Activated CD8-positive, alpha-beta memory T cell treated with anti-CD3 and anti-CD28 coated beads, Interleukin-2, amount 50 U/mL, for 24 hours (primary cell): Measurements from ENCODE around the gene TMEM147.

Source experiments
- DNase-seq: peaks from one replicate; pipeline ENCODE4 v3.0.0-alpha.2; 2020; ENCODE audit errors: extremely low read depth

The TMEM147 gene

GRCh38 chr19:35545001-35545854 lies at the start of gene TMEM147:
TSS of gene TMEM147 (plus strand) at chr19:35545626. CDS start at chr19:35545740, 114 bp downstream.
- DNase-seq = peak; percentile 49

DNA sequence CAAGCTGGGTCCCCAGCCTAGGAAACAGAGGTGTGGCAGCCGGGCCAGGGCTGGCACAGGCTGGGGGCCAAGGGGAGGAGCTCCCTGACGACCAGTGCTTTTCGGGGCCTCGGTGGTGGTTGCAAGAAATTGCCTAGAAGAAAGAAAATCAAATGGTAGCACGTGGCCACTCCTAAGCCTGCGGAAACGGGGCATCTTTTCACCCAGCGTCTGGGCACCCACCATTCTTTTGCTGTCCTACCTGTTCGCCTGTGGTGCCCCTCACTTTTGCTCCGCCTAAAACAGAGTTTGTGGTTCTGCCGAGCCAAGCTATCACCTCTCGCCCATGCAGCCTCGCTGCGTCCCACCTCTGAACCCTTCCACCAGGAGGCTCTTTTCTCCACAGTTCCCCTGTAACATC lies 48.0 kb upstream of the TMEM147 start:
- DNase-seq = no peak

- DNase-seq = no peak
Measured at GRCh38 chr19:35498220-35498619, 47.2 kb upstream of the TMEM147 start.

- DNase-seq = no peak
Measured at GRCh38 chr19:35498984-35499527, 46.4 kb upstream of the TMEM147 start.

DNA sequence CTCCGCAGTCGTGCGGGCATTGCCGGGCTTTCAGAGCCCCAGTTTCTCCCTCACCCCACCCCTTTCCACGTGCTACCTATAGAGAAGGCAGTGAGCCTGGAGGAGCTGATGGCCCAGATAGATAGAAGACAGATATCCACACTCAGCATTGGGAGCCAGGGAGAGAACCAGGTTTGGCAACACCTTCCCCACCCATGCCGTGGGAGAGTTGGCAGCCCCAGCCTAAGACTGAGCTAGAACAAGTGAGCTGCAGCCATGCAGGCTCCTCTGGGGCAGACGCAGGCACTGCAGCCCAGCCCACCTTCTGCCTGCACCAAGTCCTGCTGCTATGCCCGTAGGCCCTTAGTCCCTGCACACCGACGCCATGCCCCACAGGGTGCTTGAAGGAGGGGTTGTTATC lies 44.8 kb upstream of the TMEM147 start:
- no peak for DNase-seq

GRCh38 chr19:35501684-35502083 lies 43.7 kb upstream of the TMEM147 start:
- DNase-seq = no peak

DNA sequence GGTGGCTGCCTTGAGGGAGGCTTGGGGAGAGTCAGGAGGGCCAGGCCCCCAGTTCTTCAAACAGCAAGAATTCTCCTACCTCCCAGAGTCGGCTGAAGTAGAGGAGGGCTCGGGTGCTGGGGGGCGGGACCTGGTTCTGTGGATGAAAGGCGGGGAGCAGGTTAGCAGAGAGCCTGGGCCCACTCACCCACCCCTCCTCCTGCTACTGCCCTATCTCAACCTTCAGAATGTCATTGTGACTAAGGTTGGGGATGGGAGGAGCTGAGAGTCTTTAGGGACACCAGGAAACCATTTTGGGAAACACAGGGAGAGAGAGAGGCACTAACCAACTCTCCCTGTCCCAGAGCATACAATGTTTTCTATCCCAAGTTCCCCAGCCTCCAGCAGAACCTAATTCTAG lies 42.7 kb upstream of the TMEM147 start:
- no peak for DNase-seq

GRCh38 chr19:35506011-35506410 lies 39.4 kb upstream of the TMEM147 start:
- no peak for DNase-seq

DNA sequence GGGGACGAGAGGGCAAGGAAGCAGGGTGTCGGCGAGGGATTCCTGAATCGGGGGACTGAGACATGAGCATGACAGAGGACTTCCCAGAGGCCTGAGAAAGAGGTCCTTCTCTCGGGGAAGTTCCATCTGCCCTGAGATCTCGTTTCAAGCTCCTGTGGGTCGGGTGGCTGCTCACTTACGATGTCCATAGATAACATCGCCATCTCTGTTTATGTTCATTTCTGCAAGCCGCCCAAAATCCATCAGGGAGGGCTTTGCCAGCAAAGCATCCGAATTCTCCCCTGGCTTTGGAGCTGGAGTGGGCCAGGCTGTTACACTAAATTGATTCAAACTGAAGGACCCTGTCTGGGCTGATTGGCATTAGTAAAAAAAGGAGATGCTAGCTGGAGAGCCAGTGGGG lies 37.9 kb upstream of the TMEM147 start:
- no peak for DNase-seq

DNA sequence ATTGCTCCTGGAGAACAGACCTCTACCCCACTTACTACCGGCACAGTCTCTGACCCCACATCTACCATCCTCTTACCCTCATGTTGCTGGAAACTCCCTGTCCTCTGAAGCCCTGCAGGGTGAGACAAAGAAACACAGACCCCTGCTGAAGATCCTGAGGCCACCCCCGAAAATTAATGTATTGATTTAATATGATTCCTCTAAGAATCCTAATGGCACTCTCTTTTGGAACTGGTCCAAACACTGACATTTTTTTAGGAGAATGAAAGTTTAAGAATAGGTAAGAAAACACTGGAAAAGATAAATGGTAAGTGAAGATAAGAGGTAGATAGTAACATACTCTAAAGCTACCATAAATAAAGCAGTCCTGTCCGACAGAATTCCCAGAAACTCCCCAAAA lies 37.3 kb upstream of the TMEM147 start:
- DNase-seq = no peak

- DNase-seq = no peak
Measured at GRCh38 chr19:35509018-35509652, 36.3 kb upstream of the TMEM147 start.

DNA sequence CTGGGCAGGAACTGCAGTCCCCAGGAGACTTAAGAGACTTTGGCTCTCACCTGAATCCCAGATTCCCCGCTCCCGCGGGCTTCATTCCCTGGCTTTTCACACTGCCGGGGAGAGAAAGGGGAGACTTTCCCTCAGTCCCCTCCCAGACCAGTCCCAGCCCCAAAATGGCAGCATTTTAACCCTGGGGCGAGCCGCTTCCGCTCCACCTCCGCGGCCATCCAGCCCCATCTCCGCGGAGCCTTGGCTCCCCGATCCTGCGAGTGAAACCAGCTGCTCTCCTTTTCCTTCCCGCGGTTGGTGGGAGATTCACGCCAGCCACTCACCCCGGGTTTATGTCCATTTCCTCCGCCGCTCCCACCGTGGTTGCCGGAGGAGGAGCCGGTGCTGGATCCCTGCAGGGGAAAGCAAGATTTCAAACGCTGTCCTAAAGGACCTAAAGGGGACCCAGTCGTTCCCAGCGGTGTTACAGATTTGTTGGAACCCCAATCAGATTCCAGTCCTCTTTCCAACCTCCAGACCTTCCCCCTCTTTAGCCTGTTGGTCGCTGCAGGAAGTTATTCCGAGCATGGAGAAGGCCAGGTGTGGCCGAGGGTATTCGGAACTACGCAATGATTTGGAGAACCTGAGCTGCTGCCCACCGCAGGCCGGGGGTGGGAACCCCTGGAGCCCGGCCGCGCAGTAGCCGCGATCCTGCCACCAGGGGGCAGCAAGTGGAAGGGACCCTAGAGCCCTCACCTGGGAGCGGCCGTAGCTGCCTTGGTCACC lies 35.4 kb upstream of the TMEM147 start:
- DNase-seq = peak; percentile 44

DNA sequence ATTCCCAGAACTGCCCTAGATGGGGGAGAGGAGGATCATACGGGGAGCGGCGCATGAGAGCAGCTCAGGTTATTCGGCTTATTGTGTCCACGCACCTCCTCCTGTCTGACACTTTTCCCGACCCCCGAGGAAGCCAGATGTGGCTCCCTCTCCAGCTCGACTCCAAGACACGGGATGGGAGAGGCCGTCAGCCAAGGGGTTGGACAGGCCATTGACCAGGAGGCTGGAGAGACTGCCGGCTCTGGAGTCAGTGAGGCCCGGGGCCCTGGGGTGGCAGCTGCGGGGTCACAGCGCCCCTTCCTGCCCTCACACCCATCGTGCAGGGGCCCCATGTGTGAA lies 34.8 kb upstream of the TMEM147 start:
- DNase-seq = no peak

DNA sequence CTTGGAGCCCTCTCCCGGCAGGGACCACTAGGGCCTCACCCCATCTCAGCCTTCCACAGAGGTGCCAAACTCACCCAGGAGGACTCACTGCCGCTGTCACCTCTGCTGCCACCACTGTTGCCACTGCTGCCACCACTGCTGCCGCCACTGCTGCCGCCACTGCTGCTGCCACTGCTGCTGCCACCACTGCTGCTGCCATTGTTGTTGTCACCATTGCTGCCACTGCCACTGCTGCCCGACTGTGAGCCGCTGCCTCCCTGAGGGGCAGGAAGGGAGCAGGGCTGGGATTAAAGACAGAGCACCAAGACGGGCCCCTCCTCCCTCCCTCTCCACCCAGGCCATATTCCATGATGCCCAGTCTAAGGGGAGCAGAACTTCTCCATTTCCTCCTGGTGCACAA lies 34.1 kb upstream of the TMEM147 start:
- DNase-seq = no peak

GRCh38 chr19:35512831-35513627 lies 32.4 kb upstream of the TMEM147 start:
- DNase-seq = no peak

GRCh38 chr19:35513628-35514281 lies 31.7 kb upstream of the TMEM147 start, which contains the start of gene DMKN:
TSS of gene DMKN (minus strand) at chr19:35513649. CDS start at chr19:35513475, 174 bp downstream.
- no peak for DNase-seq

- DNase-seq = no peak
Measured at GRCh38 chr19:35514282-35514809, 31.1 kb upstream of the TMEM147 start.

GRCh38 chr19:35516310-35516709 lies 29.1 kb upstream of the TMEM147 start:
- no peak for DNase-seq

- DNase-seq = no peak
Measured at GRCh38 chr19:35517342-35517741, 28.1 kb upstream of the TMEM147 start.

- DNase-seq = no peak
Measured at GRCh38 chr19:35518313-35518712, 27.1 kb upstream of the TMEM147 start.

GRCh38 chr19:35519291-35519690 lies 26.1 kb upstream of the TMEM147 start:
- DNase-seq = no peak
